T-helper 17 cell (primary cell): ENCODE measurements around the gene IPO9. TPM values are rescaled to one million over a fixed set of nuclear protein-coding genes. Genes with fewer than 3 reads are reported as not detected.
"Not testable (repeated sequence)": the region's sequence is repeated elsewhere in the genome, so short reads cannot be mapped to it uniquely, and the experiment has no call there.

Experiments
- ATAC-seq: fragments of 150-1000 bp; cut with Tn5 transposase; 2 replicates; pipeline ENCODE4 v1.10.0; 2021; ENCODE audit warnings: mild to moderate bottlenecking, moderate library complexity
- DNase-seq, 3 donors: peaks; one replicate each; pipeline versions ENCODE4 v3.0.0 to v3.0.0-alpha.2; 2020 to 2021
- H3K9me3 ChIP-seq: one replicate; pipeline ENCODE4 v1.7.0; 2013; ENCODE audit warnings: low read length, mild to moderate bottlenecking; ENCODE audit not compliant: control insufficient read depth, poor library complexity, severe bottlenecking
- H3K27ac Mint-ChIP-seq: one replicate; pipeline ENCODE4 v1.8.0; 2022; ENCODE audit warnings: mild to moderate bottlenecking, moderate library complexity, mixed read lengths
- H3K27me3 Mint-ChIP-seq: one replicate; pipeline ENCODE4 v1.8.0; 2022; ENCODE audit warnings: mixed read lengths
- H3K36me3 Mint-ChIP-seq: one replicate; pipeline ENCODE4 v1.8.0; 2022; ENCODE audit warnings: low read depth, mixed read lengths
- H3K4me1 Mint-ChIP-seq: one replicate; pipeline ENCODE4 v1.8.0; 2022; ENCODE audit warnings: mild to moderate bottlenecking, mixed read lengths
- H3K4me3 Mint-ChIP-seq: one replicate; pipeline ENCODE4 v1.8.0; 2022; ENCODE audit warnings: mild to moderate bottlenecking, moderate library complexity, mixed read lengths
- total RNA-seq, 4 donors: library from RNA in 2 of 4; stranded (reverse) in 2 of 4; gene quantifications; one replicate each; pipeline ENCODE4 v1.2.3 and lab custom pipeline; 2022 to 2026

IPO9 gene
- total RNA-seq, 2 donors from 2014 or later, result 24.0 to 29.3 TPM

- H3K36me3 Mint-ChIP-seq, result no peaks in the 10 kb centered on the region
- H3K27ac Mint-ChIP-seq, result no peak overlapping the region
- H3K4me3 Mint-ChIP-seq, result no peak overlapping the region
- H3K4me1 Mint-ChIP-seq, result peaks cover 17% of the 10 kb centered on the region
- no peak for DNase-seq
- no peak for ATAC-seq
- no peaks in the 10 kb centered on the region for H3K9me3 ChIP-seq
- H3K27me3 Mint-ChIP-seq, result no peaks in the 10 kb centered on the region
Measured at GRCh38 chr1:201842472-201843027, 13.6 kb downstream of the IPO9 start.

- no peaks in the 10 kb centered on the region for H3K9me3 ChIP-seq
- peaks cover 18% of the 10 kb centered on the region for H3K4me1 Mint-ChIP-seq
- ATAC-seq (no peak), DNase-seq (no peak)
- H3K27me3 Mint-ChIP-seq, result no peaks in the 10 kb centered on the region
- H3K4me3 Mint-ChIP-seq, result no peak overlapping the region
- no peak overlapping the region for H3K27ac Mint-ChIP-seq
- H3K36me3 Mint-ChIP-seq, result peaks cover 6% of the 10 kb centered on the region
Measured at GRCh38 chr1:201845331-201846083, 16.6 kb downstream of the IPO9 start.

GRCh38 chr1:201847150-201847549 lies 18.2 kb downstream of the IPO9 start:
- H3K4me1 Mint-ChIP-seq, result peaks cover 11% of the 10 kb centered on the region
- H3K4me3 Mint-ChIP-seq, result no peak overlapping the region
- peaks cover 6% of the 10 kb centered on the region for H3K36me3 Mint-ChIP-seq
- ATAC-seq (no peak), DNase-seq (no peak)
- no peaks in the 10 kb centered on the region for H3K9me3 ChIP-seq
- no peaks in the 10 kb centered on the region for H3K27me3 Mint-ChIP-seq
- H3K27ac Mint-ChIP-seq, result peak overlapping the region; percentile 41

GRCh38 chr1:201848230-201848629 lies 19.3 kb downstream of the IPO9 start:
- Mint-ChIP-seq H3K4me1 (peaks cover 11% of the 10 kb centered on the region), H3K27ac (no peak overlapping the region), H3K4me3 (no peak overlapping the region), H3K27me3 (no peaks in the 10 kb centered on the region), H3K36me3 (peaks cover 6% of the 10 kb centered on the region)
- DNase-seq (no peak), ATAC-seq (no peak)
- no peaks in the 10 kb centered on the region for H3K9me3 ChIP-seq

GRCh38 chr1:201849372-201850052 lies 20.6 kb downstream of the IPO9 start:
- H3K4me1 Mint-ChIP-seq, result peaks cover 11% of the 10 kb centered on the region
- H3K4me3 Mint-ChIP-seq, result no peak overlapping the region
- H3K27me3 Mint-ChIP-seq, result no peaks in the 10 kb centered on the region
- no peaks in the 10 kb centered on the region for H3K9me3 ChIP-seq
- DNase-seq (no peak), ATAC-seq (no peak)
- peaks cover 6% of the 10 kb centered on the region for H3K36me3 Mint-ChIP-seq
- peak overlapping the region; percentile 9 for H3K27ac Mint-ChIP-seq

GRCh38 chr1:201850053-201850397 lies 21.1 kb downstream of the IPO9 start:
- H3K27ac Mint-ChIP-seq, result peak overlapping the region; percentile 9
- ATAC-seq (no peak), DNase-seq (no peak)
- H3K4me1 Mint-ChIP-seq, result peaks cover 11% of the 10 kb centered on the region
- H3K36me3 Mint-ChIP-seq, result peaks cover 6% of the 10 kb centered on the region
- H3K9me3 ChIP-seq, result no peaks in the 10 kb centered on the region
- no peaks in the 10 kb centered on the region for H3K27me3 Mint-ChIP-seq
- no peak overlapping the region for H3K4me3 Mint-ChIP-seq

- ATAC-seq (no peak), DNase-seq (no peak)
- H3K4me3 Mint-ChIP-seq, result no peak overlapping the region
- no peaks in the 10 kb centered on the region for H3K27me3 Mint-ChIP-seq
- H3K27ac Mint-ChIP-seq, result no peak overlapping the region
- no peaks in the 10 kb centered on the region for H3K9me3 ChIP-seq
- H3K4me1 Mint-ChIP-seq, result peaks cover 5% of the 10 kb centered on the region
- peaks cover 6% of the 10 kb centered on the region for H3K36me3 Mint-ChIP-seq
Measured at GRCh38 chr1:201851949-201852348, 23.0 kb downstream of the IPO9 start.

GRCh38 chr1:201856722-201857121 lies 27.8 kb downstream of the IPO9 start:
- not testable (repeated sequence) for H3K4me3 Mint-ChIP-seq, ATAC-seq, H3K27ac Mint-ChIP-seq, DNase-seq, H3K36me3 Mint-ChIP-seq, H3K27me3 Mint-ChIP-seq, H3K9me3 ChIP-seq, H3K4me1 Mint-ChIP-seq

- ATAC-seq, result no peak
- Mint-ChIP-seq H3K36me3 (peaks cover 6% of the 10 kb centered on the region), H3K27me3 (no peaks in the 10 kb centered on the region), H3K27ac (no peak overlapping the region), H3K4me3 (no peak overlapping the region), H3K4me1 (no peaks in the 10 kb centered on the region)
- no peak for DNase-seq
- H3K9me3 ChIP-seq, result no peaks in the 10 kb centered on the region
Measured at GRCh38 chr1:201859424-201859823, 30.5 kb downstream of the IPO9 start.

GRCh38 chr1:201861448-201861847 lies 32.5 kb downstream of the IPO9 start:
- Mint-ChIP-seq H3K27ac (peak overlapping the region; percentile 78), H3K36me3 (peaks cover 6% of the 10 kb centered on the region), H3K4me1 (no peaks in the 10 kb centered on the region), H3K4me3 (no peak overlapping the region), H3K27me3 (no peaks in the 10 kb centered on the region)
- DNase-seq, result no peak
- ATAC-seq, result no peak
- H3K9me3 ChIP-seq, result no peaks in the 10 kb centered on the region

- DNase-seq (no peak), ATAC-seq (no peak)
- Mint-ChIP-seq H3K4me1 (peaks cover 4% of the 10 kb centered on the region), H3K4me3 (no peak overlapping the region), H3K27ac (no peak overlapping the region), H3K27me3 (no peaks in the 10 kb centered on the region), H3K36me3 (peaks cover 12% of the 10 kb centered on the region)
- H3K9me3 ChIP-seq, result no peaks in the 10 kb centered on the region
Measured at GRCh38 chr1:201870397-201870796, 41.4 kb downstream of the IPO9 start.

- Mint-ChIP-seq H3K4me1 (peaks cover 4% of the 10 kb centered on the region), H3K36me3 (peaks cover 9% of the 10 kb centered on the region), H3K27ac (peak overlapping the region; percentile 9), H3K27me3 (no peaks in the 10 kb centered on the region), H3K4me3 (no peak overlapping the region)
- no peak for DNase-seq
- H3K9me3 ChIP-seq, result no peaks in the 10 kb centered on the region
- ATAC-seq, result no peak
Measured at GRCh38 chr1:201874672-201875071, 45.7 kb downstream of the IPO9 start.

GRCh38 chr1:201876148-201876818 lies 47.3 kb downstream of the IPO9 start:
- no peak overlapping the region for H3K27ac Mint-ChIP-seq
- peaks cover 2% of the 10 kb centered on the region for H3K4me1 Mint-ChIP-seq
- no peaks in the 10 kb centered on the region for H3K27me3 Mint-ChIP-seq
- H3K36me3 Mint-ChIP-seq, result peaks cover 9% of the 10 kb centered on the region
- DNase-seq (no peak), ATAC-seq (no peak)
- H3K9me3 ChIP-seq, result no peaks in the 10 kb centered on the region
- H3K4me3 Mint-ChIP-seq, result no peak overlapping the region
